ENCODE results near the gene SPN.
"Not testable (repeated sequence)": the region's sequence is repeated elsewhere in the genome, so short reads cannot be mapped to it uniquely, and the experiment has no call there.

The SPN gene

DNA sequence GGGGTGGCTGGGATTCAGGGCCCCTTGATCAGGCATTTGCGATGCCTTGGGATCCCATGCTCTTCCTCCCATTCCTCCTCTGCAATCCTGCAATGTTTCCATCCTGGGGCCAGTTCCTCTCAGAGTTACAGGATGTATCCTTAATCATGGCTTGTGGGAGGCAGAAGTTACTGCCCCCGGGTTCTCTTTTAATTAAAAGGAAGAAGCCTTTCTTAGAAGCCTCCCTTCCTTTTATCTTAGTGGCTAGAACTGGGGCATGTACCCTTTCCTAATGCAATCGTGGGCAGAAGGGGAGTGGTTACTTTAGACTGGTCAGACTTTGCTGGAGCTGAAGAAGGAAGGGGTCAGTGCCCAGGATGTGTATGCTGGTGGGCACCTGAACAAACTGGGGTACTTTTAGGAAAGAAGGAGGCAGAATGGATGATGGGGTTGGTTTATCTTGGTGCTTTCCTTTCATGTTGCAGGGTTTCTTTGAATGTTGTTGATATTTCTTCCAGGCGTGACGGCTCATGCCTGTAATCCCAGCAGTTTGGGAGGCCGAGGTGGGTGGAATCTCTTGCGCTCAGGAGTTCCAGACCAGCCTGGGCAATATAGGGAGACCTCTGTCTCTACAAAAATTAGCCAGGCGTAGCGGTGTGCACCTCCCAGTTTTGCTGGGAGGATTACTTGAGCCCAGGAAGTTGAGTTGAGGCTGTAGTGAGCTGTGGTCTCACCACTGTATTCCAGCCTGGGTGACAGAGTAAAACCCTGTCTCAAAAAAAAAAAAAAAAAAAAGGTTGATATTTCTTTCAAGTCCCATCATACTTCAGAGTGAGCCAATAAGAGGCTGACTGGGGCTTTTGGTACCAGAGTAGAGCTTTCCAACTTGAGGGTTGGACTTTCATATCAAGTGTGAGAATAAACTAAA lies 13.2 kb upstream of the SPN start:
- DNase-seq: no peak

DNA sequence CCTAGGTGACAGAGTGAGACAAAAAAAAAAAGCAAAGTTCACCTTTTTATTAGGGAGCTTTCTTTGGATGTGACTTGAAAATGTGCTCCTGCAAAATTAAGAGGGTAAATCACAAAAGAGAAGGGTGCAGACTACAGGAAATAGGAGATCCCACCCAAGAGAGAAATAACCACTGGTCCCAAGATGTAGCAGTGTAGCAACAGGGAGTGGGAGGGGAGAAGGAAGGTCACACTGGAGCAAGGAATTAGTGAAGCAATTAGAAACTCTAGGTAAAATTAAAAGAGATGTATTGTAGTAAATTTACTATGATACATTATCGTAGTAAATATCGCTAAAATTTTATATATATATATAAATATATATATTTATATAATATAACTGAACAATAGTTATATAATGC lies 12.3 kb upstream of the SPN start:
- DNase-seq: no peak

DNA sequence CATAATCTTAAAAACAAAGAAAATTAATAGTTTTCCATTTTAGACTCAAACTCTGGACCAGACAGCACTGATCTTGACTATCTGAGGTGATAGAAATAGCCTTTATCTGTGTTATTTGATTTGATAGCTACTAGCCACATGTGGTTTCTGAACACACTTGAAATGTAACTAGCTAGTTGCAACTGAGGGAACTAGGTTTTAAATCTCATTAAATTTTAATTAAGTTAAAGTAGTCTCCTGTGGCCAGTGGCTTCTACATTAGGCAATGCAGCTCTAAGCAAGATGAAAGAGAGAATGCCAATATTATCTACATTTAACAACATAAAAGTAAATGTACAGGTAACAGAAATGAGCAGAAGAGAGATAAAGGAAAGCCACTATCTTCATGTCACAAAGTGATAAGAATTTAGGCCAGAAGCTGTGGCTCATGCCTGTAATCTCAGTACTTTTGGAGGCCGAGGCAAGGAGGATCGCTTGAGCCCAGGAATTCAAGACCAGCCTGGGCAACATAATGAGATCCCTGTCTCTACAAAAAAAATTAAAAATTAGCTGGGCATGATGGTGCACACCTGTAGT lies 11.2 kb upstream of the SPN start:
- no peak for DNase-seq

DNA sequence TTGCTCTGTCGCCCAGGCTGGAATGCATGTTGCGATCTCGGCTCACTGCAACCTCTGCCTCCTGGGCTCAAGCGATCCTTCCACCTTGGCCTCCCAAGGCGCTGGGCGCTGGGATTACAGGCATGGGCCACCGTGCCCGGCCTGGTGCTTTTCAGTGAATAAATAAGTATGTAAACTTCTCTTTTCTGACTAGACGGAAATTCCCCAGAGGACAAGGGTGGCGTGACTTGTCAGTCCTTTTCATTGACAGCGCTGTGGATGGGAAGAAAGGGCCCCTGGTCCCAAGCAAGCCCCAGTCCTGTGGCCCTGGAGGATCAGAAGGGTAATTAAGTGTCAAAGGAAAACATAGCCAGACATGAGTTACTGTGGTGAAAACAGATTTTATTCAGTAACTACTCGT lies 9.6 kb upstream of the SPN start:
- no peak for DNase-seq

DNA sequence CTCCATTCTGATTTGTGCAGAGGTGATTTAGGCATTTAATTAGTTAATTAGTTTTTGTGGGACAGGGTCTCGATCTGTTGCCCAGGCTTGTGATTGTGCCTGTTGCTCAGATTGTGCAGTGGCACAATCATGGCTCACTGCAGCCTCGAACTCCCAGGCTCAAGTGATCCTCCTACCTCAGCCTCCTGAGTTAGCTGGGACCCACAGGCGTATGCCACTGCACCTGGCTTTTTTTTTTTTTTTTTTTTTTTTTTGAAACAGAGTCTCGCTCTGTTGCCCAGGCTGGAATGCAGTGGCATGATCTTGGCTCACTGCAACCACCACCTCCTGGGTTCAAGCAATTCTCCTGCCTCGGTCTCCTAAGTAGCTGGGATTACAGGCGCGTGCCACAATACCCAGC lies 9.2 kb upstream of the SPN start:
- DNase-seq: not testable (repeated sequence)

DNA sequence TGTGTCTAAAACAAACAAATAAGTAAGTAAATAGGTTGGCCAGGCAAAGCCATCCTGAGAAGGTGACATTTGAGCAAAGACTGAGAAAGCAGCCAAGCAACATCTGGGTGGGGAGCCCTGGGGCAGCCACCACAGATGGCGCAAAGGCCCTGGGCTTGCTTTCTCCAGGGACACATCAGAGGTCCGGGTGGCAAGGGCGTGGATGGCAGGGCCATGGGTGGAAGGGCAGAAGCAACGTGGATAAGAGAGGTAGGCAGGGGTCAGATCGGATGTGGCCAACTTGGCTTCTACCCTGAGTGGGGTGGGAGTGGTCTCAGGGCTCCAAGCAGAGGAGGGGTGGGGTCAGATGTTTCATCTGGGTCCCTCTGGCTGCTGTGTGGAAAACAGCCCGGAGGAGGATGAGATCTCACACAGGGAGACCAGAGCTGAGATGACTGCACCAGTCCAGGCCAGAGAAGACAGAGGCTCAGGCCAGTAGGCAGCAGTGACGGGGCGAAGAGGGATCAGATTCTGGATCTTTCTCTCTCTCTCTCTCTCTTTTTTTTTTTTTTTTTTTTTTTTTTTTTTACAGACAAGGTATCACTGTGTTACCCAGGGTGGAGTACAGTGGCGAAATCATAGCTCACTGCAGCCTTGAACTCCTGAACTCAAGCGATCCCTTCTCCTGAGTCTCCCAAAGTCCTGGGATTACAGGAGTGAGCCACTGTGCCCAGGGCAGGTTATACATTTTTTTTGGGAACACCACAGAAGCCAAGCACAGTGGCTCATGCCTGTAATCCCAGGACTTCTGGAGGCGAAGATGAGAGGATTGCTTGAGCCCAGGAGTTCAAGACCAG lies 6.1 kb upstream of the SPN start:
- no peak for DNase-seq

DNA sequence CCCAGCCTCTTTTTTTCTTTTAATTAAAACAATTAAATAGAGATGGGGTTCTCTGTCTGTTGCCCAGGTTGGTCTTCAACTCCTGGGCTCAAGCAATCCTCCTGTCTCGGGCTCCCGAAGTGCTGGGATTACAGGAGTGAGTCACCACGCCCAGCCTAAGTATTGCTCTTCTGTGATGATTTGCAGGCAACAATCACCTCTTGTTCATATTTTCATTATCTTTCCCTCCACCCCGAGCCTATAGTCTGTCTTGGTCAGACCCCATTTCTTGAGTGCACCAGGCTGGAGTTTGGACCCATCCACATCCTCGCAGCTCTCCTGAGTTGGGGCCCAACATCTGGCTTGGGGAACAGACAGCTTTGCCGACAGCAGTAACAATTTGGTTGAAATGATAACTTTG lies 4.3 kb upstream of the SPN start:
- DNase-seq: no peak

DNA sequence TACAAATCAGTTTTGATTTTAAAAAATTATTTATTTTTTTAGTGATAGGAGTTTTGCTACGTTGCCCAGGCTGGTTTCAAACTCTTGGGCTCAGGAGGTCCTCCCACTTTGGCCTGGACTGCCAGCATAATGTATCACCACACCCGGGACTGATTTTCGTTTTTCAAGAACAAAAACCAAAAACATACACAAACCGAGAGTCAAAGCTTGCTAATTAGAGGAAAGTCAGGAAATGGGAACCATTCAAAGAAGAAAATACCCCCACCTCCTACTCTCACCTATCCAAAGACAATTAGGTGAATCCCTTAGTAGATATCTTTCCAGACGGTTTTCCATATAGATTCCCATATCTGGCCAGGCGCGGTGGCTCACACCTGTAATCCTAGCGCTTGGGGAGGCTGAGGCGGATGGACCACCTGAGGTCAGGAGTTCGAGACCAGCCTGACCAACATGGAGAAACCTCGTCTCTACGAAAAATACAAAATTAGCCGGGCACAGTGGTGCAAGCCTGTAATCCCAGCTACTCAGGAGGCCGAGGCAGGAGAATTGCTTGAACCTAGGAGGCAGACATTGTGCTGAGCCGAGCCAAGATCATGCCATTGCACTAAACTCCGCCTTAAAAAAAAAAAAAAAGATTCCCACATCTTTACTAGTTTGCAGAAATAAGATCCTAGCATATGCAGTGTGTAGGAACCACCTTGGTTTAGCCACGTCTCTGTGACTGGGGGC lies 883 bp upstream of the SPN start:
- no peak for DNase-seq

DNA sequence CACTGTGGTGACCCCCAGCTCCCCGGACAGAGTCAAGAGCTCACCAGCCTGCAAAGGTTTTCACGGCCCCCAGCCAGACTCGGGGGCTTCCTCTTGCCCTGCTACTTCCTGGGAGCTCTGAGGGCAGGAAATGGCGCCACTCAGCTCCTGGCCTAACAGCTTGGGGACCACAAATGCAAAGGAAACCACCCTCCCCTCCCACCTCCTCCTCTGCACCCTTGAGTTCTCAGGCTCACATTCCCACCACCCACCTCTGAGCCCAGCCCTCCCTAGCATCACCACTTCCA lies 375 bp upstream of the SPN start:
- DNase-seq: no peak

DNA sequence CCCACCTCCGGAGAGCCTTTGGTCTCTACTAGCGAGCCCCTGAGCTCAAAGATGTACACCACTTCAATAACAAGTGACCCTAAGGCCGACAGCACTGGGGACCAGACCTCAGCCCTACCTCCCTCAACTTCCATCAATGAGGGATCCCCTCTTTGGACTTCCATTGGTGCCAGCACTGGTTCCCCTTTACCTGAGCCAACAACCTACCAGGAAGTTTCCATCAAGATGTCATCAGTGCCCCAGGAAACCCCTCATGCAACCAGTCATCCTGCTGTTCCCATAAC lies 702 bp downstream of the SPN start:
- DNase-seq: no peak

DNA sequence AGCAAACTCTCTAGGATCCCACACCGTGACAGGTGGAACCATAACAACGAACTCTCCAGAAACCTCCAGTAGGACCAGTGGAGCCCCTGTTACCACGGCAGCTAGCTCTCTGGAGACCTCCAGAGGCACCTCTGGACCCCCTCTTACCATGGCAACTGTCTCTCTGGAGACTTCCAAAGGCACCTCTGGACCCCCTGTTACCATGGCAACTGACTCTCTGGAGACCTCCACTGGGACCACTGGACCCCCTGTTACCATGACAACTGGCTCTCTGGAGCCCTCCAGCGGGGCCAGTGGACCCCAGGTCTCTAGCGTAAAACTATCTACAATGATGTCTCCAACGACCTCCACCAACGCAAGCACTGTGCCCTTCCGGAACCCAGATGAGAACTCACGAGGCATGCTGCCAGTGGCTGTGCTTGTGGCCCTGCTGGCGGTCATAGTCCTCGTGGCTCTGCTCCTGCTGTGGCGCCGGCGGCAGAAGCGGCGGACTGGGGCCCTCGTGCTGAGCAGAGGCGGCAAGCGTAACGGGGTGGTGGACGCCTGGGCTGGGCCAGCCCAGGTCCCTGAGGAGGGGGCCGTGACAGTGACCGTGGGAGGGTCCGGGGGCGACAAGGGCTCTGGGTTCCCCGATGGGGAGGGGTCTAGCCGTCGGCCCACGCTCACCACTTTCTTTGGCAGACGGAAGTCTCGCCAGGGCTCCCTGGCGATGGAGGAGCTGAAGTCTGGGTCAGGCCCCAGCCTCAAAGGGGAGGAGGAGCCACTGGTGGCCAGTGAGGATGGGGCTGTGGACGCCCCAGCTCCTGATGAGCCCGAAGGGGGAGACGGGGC lies 1.3 kb downstream of the SPN start:
- DNase-seq: no peak

DNA sequence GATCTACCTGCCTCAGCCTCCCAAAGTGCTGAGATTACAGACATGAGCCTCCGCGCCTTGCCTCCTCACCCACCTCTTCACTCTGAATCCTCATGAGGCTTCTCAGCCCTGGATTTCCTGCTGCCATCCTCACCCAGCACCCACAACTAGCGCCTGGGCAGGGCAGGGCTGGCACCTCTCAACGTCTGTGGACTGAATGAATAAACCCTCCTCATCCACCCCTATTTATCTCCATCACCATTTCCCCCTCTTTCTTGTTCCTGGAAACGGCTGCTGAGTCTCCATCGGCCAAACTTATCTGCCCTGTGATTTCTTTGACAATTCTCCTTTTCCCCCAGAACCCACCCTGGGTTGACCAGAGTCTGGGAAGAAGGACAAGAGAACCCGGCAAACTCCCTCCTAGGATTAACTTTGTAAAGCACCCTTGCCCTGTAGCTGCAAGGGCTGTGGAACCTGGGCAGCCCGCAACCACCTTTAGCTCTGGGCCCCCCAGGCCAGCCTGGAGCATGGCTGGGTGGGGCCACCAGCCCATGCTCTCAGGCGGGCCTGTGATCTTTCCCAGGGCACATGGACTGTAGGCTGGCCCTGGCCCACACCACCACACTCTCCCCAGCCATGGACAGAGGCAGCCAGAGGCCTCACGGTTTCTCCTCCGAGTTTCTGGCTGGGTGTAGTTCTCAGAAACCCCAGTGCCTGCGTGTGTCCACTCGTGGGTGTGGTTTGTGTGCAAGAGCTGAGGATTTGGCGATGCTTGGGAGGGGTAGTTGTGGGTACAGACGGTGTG lies 2.4 kb downstream of the SPN start:
- no peak for DNase-seq

DNA sequence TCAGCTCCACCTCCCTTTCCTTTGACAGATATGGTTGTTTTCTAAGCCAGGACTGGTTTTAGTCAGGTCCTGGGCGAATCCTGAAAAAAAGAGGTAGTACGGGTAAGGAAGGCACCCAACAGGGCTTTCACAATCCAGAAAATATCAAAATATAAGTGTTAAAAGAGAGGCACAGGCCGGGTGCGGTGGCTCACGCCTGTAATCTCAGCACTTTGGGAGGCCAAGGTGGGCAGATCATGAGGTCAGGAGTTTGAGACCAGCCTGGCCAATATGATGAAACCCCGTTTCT lies 4.2 kb downstream of the SPN start:
- not testable (repeated sequence) for DNase-seq

DNA sequence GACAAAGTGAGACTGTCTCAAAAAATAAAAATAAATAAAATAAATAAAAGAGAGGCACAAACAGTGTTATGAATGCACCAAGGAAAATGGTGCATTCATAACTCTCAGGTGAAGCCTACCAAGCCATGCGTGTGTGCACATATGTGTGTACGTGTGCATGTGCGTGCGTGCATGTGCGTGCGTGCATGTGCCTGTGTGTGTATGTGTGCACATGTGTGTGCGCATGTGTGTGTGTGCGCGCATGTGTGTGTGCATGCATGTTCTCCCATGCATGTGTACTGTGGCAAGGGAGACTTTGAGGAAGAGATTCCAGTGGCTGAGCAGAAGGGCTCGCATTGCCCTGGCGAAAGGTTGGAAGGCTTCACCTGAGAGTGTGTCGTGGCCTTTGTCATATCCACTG lies 4.7 kb downstream of the SPN start:
- no peak for DNase-seq

DNA sequence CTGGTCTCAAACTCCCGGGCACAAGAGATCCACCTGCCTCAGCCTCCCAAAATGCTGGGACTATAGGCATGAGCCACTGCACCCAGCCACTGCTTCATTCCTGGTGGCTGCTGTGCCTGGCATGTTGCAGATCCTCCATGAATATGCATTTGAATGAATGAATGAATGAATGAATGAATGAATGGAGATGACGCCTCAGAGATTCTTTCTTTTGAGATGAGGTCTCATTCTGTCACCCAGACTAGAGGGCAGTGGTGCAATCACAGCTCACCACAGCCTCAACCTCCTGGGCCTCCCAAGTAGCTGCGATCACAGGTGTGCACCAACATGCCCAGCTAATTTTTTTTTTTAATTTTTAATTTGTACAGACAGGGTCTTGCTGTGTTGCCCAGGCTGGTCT lies 5.2 kb downstream of the SPN start:
- no peak for DNase-seq

DNA sequence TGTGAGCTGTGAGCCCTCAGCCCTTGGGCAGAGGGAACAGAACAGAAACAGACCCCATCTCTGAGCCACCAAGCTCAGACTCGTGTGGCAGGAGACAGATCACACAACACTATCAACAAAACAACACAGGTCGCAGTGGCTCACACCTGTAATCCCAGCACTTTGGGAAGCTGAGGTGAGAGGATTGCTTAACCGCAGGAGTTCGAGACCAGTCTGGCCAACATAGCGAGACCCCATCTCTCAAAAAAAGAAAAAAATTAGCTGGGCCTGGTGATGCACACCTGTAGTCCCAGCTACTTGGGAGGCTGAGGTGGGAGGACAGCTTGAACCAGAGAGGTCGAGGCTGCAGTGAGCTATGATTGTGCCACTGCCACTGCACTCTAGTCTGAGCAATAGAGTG lies 10.5 kb downstream of the SPN start:
- no peak for DNase-seq

DNA sequence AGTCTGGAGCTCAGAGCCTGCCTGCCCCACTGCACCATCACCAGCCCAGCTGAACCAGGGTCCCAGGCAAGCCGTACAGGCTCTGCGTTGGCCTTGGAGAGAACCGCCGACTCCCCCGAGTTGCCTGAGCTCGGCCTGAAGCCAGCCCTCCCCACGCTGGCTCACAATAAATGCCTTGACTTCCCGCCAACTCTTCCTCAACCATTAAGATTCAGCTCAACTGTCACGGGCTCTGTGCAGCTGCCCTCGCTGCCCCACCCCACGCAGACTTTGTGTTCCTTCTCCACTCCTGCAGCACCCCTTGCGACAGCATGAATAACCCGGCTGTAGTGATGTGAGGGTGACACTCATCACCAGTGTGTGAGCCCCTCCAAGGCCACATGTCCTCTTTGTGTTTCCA lies 11.1 kb downstream of the SPN start:
- DNase-seq: no peak

DNA sequence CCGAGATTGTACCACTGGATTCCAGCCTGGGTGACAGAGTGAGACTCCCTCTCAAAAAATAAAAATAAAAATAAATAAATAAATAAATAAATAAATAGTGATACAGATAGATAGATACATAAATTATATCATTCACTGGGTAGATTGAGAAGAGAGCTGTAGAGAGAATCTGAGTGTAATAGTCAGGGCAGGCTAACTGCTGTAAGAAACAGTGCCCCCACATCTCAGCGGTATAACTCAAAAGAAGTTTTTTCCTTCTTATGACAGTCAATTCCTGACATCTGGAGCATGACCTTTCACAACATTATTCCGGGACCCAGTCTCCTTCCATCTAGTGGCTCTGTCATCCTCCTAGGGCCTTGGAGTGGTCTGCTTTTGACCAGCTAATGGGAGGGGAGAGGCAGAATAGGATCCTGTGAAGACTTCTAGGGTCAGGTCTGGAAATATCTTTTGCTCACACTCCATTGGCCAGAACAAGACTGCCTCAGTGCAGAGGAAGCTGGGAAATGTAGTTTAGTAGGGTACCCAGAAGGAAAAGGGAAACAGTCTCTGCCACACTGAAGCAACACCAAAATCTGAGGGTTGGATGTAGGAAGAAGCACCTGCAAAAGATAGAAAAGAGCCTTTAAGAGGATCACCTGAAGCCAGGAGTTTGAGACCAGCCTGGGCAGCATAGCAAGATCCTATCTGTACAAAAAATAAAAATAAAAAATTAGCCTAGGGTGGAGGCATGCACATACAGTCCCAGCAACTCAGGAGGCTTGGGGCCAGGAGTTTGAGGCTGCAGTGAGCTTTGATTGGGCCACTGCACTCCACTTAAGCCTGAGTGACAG lies 13.0 kb downstream of the SPN start:
- no peak for DNase-seq

DNA sequence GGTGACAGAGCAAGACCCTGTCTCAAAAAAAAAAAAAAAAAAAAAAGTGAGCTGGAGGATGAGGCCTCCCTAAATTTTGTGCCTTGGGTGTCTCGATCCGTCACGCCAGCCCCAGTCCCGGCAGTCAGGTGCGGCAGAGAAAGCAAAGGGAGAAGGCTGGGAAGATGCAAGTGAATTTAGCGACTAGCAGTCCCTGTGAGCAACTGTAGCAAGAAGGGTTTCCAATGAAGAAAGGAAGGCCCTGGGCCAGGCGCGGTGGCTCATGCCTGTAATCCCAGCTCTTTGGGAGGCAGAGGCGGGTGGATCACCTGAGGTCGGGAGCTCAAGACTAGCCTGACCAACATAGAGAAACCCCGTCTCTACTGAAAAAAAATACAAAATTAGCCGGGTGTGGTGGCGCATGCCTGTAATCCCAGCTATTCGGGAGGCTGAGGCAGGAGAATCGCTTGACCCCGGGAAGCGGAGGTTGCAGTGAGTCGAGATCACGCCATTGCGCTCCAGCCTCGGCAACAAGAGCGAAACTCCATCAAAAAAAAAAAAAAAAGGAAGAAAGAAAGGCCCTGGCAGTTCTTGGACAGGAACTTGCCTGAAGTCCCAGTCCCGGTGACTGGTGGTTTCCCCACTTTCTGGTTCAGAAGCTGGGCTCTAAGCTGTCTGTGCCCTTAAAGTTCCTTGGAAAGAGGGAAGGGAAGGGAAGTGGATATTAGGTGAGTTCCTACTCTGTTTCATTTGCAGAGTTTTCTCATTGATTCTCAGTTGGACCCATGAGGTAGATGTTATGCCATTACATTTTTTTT lies 14.1 kb downstream of the SPN start:
- no peak for DNase-seq

DNA sequence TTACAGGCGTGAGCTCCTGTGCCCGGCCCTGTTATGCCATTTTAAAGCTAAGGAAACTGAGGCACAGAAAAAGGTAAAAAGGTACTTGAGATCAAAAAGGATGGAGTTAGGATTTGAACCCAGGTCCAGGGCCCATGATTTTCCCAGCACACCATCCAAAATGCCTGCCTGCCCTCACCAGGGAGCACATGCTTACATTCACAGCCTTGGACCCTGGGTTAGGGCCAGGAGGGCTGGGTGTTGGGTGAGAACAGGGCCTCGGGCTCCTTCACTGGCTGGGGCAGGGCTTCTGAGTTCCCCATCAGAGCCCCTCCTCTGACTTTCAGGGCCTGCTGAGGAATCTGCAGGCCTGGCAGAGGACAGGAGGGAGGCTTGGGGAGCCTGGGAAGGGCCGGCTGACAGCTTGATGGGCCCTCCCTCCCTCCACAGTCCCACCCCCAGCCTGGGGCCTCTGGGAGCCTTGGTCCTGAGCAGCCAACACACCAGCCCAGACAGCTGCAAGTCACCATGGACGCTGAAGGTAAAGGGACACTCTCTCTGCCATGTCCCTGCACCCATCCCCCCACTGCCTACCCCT lies 15.7 kb downstream of the SPN start, which contains the start of gene QPRT:
Gene QPRT (plus strand): TSS at position 490 of the 577 bp plus-strand sequence. CDS start 18 bp downstream, at position 508.
- DNase-seq: no peak

Measured in NCI-H1694 (cell line).